ENCODE results near the gene KCNG2.

KCNG2 gene

DNA sequence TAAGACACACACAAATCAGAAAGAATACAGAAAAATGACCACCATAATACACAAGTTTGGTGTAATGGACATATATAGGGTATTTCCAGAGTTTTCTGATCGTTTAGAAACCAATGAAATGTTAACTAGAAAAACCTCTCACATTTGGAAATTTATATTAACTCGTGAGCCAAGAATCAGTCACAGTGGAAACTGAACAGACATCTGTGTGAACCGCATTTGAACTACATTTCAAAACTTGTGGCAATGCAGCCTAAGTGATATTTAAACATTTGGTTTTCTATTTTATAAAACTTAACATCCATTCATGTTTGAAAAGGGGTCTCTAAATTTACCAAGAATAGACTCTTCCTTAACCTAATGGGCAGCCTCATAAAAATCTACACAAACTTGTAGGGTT lies 29.0 kb upstream of the KCNG2 start:
- DNase-seq, result no peak

DNA sequence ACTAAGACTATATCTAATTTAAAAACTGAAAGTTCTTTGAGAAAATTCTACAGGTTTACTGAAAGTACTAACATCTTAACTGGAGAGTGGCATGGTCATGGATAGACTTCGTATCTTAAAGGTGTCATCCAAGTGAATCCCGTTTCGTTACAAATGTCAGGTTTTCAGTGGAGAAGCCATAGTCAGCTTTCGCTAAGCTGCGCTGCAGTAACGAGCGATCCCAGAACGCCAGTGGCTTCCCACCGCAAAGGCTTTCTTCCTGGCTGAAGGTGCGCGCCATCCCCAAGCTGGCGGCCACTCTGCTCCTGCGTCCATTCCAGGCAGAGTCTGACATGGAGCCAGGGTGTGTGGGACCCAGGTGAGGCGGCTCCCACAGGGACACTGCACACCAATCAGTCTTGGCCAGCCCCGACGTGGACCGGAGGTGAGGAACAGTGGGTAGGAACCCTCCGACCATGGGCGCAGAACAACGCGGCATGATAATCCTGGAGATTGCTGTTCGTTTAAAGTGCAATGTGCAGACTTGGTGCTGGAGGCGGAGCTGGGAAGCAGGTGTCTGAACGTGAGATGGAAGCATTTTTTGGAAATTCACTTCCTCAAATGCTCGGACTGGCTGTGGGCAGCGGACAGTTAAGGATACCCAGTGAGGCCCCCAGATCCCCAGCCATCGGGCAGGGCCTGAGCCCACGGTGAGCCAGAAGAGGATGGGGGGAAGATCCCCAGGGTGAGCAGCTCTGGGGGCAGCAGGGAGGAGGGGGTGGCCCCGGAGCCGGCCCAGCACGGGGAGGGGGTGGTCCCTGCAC lies 27.8 kb upstream of the KCNG2 start:
- DNase-seq, result no peak

DNA sequence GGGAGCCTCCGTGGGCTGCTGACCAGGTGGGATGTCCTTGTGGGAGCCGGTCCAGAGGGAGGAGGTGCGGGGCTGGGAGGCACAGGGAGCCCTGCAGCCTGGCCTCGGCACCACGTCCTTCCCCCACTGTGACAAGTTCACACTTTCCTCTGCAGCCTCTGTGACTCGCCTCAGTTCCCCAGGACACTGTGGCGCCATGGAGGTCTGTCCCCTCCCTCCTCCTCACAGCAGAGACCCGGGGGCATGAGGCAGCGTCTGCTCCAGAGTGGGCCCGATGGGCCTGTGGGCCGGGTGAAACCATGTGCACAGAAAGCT lies 27.3 kb upstream of the KCNG2 start:
- no peak for DNase-seq

DNA sequence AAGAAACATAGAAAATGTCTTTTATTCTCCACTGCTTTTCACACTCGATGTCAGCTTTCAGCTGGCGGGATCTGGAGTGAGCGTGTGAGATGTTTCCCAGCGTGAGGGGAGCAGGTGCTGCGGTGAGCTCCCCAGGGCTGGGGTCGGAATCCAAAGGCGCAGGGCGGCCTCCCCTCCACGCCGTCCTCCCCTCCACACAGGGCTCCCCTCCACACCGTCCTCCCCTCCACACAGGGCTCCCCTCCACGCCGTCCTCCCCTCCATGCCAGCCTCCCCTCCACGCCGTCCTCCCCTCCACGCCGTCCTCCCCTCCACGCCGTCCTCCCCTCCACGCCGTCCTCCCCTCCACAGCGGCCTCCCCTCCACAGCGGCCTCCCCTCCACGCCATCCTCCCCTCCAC lies 26.9 kb upstream of the KCNG2 start:
- no peak for DNase-seq

DNA sequence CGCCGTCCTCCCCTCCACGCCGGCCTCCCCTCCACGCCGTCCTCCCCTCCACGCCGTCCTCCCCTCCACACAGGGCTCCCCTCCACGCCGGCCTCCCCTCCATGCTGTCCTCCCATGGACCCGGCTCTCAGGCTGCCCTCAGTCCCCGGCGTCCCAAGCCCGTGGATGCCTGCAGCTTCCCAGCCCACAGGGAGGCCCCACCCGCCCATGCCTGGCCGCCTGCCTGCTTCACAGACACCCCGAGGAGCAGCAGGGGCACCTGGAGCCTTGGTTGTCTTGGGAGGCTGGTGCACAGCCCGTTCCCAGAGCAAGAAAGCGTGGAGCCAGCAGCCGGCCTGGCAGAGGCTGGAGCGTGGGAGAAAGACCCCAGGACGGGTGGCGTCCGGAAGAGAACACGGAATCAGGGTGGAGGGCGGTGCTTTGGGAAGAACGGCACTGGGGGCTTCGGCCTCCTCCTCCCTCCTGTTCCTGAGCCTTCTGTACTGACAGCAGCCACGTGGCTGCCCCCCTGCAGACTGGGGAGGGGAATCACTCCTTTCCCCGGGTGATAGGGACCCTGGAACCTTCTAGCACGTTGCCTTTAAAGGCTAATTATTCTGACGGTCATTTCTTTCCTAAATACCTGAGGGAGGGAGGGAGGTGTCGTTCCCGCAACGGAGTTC lies 26.2 kb upstream of the KCNG2 start:
- DNase-seq, result no peak

DNA sequence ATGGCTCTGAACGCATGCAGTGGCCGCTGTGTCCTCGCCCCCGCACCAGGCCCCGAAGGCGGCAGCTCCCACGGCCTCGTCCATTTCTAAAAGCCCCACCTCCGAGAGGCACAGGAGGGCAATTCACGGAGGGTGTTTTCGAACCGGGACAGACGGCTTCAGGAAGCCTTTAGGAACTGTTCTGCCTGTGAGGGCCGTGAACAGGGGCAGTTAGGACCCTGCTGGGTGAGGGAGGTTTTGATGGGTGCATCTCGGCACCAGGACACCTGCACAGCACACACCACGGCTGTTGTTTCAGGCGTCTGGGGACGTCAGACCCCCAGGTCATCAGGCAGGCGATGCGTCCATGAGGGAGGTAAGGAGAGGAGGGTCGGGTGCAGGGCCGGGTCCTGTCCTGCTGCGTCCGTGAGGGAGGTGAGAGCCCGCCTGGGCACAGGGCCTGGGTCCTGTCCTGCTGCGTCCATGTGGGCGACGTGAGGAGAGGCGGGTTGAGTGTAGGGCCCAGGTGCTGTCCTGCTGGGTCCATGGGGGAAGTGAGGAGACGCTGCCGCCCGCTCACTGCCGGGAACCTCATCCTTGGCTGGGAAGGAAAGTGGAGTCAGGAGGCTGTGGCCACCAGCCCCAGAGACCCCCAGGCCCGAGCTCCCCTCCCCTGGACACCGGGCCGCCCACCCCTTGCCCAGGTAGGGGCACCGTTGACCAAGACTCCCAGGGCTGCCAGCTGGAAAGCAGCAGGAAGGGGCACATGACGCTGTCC lies 25.5 kb upstream of the KCNG2 start:
- DNase-seq, result no peak

DNA sequence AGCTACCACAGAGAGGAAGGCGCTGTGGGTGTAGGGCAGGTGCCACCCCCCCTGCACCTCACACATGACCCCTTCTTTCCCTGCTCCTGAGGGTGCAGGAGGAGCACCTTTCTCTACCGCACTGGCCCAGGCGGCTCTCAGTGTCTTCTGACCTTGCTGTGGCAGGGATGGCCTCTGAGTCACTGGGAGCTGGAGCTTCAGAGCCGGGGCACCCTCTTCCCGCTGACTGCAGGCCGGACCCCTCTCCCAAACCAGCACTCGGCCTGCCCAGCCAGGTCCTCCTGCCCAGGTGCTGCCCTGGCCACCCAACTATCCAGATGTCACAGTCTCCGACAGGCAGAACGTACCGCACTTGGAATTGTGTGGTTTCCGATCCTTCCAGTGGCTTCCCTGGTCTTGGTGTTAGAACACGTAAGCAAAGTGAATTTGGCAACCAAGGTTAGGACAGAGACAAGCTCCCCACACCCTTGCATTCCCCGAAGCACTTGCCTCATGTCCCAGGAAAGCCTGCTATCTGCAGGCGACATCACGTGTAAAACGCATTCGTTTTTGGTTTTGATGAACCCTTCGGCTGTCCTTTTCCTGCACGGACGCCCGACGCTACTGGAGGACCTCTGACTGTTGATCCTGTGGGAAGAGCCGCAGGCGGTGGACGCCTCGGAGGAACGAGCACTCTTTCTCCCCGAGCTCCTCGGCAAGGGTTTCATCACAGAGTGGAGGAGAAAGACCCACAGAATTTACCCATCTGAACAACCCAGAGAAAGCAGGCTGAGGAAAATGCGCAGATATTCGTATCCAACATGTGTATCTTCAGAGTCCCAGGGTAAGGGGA lies 24.7 kb upstream of the KCNG2 start:
- no peak for DNase-seq

DNA sequence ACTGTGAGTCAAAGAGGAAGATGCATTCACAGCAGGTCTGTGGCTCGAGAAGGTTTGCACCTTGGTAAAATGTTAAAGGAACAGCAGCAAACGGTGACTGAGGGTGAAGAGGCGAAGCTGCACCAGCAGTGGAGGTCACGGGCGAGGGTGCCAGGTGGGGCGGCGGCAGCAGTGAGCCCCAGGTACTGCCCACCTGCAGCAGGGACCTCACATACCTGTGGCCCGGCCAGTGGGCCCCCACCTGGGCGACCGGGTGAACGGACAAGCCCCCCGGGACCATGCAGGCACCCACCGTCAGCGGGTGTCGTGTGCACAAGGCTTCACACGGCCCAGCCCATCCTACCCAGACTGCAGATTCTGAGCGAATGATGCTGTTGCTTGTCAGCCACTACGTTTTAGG lies 23.6 kb upstream of the KCNG2 start:
- DNase-seq, result no peak

DNA sequence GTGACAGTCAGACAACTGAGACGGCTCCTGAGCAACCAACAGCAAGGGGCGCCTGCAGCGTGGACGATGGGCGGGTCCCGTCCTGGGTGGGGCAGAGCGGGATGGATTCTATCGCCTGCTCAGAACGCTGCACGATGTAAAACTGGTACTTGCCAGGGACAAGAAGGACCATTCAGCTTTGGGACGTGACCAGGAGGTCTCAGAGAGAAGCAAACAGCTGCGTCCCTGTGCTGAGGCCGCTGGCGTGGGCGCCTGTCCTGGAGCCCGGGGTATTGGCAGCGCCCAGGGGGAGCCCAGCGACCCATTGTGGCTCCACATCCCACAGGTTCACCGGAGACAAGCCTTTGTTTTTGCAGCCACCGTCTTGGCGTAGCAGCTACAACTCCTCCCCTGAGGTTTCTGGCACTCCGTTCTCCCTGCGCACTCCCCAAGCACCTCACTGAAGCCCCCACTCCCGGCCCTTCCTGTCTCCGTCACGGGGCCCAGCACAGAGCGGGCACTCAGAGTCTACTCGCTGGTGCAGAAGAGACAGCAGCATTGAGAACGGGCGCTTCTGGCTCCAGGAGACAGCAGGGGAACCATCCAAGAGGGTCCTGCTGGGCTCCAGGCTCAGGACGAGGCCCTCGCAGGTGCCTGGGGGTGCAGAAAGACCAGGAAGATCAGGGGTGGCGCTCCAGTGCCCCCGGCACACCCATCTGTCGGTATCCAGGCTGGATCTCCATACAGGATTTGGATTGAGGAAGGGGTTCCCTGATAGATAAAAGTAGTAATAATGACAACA lies 22.1 kb upstream of the KCNG2 start:
- DNase-seq, result no peak

DNA sequence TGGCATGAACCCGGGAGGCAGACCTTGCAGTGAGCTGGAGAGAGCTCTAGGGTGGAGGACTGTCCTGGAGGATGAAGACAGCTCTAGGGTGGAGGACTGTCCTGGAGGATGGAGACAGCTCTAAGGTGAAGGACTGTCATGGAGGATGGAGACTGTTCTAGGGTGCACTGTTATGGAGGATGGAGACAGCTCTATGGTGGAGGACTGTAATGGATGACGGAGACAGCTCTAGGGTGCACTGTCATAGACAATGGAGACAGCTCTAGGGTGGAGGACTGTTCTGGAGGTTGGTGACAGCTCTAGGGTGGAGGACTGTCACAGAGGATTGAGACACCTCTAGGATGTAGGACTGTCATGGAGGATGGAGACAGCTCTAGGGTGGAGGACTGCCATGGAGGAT lies 21.1 kb upstream of the KCNG2 start:
- DNase-seq, result no peak

DNA sequence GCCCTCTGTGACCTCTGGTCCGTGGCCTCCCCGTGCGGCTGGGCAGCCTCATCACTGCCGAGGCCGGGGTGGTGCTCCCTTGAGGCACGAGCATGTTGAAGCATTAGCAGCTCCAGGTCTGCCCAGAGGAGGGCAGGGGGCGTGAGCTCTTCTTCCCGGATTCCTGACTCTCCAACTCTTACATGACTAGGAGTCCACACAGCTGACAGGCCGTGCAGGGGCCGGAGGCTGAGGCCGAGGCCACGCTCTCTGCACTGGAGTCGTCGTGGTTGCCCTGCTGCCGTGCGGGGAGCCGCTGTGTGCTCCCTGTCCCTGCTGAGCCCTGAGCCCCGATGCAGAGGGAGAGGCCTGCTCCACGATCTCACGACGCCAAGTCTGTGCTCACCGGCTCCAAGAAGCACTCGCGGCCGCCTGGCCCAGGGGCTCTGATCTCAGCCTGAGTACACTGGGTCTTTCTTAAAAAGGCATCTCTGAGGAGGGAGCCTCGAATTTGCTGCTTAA lies 19.4 kb upstream of the KCNG2 start:
- DNase-seq, result no peak

DNA sequence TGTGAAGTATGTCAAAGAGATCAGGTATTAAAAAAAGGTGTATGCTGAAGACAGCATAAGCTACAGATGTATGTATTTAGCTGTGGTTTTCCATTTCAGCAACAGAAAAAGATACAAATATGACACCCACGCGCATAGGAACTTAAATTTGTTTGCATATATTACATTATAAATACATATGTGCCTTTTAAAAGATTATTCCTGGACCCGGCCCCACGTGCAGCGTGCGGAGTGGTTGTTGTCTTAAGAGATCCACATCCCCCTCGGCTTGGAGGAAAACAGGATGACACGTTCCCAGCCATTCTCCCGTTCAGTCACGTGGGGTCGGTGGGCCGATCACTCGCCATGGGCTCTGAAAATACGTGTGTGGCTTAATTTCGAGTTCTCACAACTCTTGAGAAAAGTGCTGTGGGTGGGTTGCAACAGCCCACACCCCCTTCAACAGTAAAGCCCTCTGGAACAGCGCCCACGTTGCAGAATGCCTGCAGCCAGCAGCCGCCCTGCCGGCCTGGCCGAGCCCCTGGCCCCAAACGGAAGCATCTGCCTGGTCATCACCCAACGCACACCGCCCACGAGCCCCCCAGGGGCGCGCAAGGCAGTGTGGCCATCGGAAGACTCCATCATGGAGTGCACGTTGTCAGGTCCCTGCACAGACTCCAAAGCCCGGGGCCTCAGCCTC lies 18.6 kb upstream of the KCNG2 start:
- no peak for DNase-seq

DNA sequence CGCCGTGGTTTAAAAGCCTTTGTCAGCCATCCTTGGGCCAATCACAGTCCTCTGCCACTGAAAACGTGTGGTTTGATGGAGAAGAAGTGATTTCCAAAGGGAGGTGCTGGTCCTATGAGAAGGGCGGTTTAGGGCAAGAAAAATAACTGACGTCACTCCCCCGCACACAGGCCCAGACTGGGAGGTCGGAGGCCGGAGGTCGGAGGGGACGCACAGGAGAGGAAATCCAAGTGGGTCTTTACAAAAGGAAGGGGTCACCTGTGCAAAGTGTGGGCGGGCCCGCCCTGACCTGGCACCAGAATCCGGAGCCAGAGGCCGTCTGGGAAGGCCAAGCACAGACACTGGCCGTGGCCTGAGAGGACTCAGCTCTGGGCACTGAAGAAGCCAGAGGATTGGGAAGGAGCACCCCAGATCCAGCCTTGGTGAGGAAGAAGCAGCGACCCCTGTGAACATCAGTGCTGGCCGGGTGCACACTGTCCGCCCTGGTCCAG lies 18.0 kb upstream of the KCNG2 start:
- no peak for DNase-seq

DNA sequence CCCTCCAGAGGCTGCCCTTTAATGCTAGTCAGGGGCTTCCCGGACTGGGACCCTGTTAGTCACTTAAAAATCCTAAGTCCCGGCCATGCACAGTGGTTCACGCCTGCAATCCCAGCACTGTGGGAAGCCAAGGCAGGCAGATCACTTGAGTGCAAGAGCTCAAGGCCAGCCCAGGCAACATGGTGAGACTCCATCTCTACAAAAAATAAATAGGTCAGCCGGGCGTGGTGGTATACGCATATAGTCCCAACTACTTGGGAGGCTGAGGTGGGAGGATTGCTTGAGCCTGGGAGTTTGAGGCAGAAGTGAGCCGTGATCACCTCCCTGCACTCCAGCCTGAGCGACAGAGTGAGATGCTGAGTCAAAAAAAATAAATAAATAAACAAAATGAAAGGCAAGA lies 17.2 kb upstream of the KCNG2 start:
- no peak for DNase-seq

DNA sequence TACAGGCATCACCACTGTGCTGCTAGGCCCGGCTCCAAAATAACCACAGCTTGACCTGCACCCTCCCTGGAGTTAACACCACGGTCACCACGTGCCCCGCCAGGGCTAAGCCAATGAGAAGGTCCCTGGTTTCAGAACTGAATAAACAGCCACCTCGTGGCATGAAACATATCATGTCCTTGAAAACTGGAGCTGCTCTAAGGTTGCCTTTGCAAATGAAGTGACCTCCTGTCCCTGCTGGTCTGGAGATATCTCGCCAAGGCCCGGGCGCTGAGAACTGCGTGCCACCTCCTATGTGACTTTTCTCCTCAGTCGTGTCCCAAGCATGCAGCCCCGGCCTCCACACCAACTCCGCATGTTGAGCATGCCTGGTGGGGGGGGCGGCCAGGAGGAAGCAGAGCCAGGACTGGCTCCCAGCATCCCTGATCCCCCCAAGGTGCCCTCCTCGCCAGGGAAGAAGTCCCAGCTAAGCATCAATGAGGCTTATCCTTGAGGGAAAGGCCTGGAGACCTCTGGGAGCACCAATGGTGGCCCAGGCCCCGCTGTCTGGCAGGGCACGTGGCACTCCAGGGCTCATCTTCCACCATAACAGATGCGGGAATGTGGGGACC lies 16.3 kb upstream of the KCNG2 start:
- DNase-seq, result no peak

DNA sequence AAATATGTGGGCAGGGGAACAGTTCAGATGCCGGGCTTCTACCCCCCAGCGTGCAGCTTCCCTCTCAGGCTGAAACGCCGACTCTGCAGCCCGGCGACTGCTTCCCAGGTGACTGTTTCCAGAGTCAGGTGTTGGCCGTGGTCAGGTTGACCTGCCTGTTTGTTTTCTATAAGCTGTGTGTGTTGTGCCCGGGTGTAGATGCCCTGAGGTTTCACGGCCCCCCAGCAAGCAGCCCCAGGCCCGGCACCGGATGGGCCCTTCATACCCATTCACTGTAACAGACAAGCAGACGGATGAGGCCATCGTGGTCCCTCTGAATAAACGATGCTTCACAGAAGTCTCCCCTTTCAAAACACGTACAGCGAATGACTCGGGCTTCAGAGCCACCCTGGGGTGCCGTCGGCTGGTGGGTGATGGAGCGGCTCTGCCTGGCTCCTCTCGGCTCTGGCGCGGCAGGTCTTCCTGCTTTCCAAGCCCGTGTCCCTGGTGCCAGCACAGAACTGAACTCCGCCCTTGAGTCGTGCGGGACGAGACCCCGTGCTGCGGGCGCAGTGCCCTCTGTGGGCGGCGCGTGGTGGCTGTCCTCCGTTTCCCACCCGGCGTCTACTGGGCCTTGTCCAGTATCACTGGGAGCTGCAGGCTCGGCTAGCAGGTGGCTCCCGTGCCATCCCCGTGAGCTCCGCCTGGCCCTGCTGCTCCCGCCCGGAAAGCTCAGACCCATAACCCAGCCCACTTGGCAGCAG lies 15.0 kb upstream of the KCNG2 start:
- no peak for DNase-seq

DNA sequence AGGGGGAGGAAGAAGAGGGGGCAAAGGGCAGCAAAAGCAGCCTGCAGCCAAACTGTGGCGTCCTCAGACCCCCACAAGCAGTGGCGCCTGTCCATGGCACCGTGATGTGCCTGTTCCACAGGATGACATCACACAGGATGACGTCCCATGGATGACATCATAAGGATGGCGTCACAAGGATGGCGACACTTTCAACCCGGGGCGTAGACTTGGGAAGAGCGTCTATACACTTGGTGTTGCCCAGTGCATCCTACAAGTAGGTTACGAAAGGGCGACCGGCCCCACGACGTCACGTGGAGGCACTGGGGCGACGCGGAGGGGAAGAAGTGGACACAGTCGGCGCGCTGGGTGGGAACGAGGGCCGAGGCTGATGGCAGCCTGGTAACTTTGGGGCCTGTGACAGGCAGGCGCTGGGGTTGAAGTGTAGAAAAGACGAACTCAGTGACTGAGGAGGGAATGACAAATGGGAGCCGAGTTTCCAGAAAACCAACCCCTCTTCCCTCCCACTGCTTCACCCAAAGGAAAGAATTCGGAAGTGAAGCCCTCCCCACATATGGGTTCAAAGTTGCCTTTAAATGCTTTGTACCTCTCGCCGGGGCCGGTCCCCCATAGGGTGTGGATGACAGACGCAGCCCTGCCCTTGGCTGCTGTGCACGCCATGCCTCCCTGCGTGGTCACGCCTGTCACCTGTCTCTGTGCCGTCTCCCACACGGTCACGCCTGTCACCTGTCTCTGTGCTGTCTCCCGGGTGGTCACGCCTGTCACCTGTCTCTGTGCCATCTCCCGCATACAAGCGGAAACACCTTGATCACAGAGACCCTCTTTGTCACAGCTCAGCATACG lies 13.4 kb upstream of the KCNG2 start:
- no peak for DNase-seq

DNA sequence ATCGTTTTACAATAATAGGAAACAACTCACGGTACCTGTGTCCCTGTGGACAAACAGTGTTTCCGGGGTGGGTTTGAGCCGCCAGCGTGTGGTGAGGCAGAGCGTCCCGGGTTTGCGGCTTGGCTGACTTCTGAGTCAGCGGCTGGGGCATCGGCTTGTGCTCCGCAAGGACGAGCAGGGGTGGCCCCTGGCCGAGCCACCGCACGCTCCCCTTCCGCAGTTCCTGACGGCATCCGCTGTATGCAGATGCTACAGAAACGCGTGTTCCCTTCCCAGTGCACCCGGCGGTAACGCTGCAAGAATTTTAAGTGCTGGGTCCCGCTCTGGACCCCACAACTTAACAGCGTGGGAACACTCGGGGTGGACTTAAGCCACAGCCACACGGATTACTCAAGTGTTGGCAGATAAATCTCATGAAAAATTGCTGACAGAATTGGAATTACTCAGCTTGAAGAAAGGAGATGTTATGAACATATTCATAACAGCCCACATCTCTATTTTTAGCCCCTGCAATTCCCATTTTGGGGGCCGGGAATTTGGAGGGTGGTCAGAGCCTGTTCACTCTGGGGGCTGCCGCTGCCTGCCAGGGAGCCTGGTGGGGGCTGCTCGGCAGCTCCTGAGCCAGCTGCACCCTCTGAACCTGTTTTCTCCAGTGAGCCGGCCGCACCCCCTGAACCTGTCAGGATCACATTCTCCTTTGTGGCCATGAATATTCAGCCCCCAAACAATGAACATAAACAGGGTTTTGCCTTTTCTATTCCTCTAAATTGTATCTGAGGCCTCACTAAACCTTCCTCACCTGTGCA lies 12.6 kb upstream of the KCNG2 start:
- DNase-seq, result no peak

All from activated CD4-positive, alpha-beta T cell treated with anti-CD3 and anti-CD28 coated beads for 48 hours (primary cell).